ENCODE measurements around the gene KSR1. TPM values are rescaled to one million over a fixed set of nuclear protein-coding genes. Genes with fewer than 3 reads are reported as not detected.

The KSR1 gene
- total and polyA plus RNA-seq, 10 of the 15 experiments (the other 5 are each of a cell fraction or from before 2014, with no cell fraction given) = 0.97 to 66.6 (median 22.9) TPM

DNA sequence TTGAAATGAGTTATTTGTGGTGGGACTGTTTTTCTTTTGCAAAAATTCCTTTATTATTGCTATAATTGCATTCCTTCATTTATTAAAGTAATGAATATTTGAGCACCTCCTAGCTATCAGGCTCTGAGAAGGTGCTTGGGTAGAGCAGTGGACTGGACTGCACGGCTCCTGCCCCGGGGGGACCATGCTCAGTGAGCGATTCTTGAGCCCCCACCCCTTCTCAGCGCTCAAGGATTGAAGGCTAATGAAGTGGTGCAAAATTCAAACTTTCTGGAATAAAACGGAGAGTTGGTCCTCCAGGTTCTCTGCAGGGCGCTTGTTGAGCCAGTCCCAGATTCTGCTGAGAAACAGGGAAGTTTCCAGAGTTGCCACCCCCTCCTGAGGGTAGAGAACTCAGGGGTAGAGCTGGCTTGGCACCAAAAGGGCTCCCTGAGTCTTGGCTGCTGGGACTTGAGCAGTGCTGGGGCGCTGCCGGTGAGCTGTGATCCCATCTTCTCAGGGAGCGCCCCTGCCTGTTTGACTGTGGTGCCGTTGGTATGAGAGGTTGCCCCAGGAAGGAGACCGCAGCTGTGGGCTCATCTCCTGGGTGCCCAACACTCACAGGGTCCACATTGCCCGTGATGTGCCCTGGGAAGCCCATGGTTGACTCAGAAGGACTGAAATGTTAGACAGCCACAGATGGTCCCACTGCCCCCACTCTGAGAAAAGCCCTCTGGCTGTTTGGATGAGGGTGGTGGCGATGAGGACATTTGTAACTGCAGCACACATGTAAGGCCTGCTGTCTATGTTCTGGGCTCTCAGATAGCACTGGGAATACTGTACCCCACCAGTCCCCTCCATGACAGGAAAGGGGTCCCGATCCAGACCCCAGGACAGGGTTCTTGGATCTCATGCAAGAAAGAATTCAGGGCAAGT is 20.0 kb downstream of the KSR1 start (continued):
- TF ChIP-seq HDAC6 (IDR thresholded peaks at IDR 0.05; ENCODE audit: unreplicated experiment) = no peak

DNA sequence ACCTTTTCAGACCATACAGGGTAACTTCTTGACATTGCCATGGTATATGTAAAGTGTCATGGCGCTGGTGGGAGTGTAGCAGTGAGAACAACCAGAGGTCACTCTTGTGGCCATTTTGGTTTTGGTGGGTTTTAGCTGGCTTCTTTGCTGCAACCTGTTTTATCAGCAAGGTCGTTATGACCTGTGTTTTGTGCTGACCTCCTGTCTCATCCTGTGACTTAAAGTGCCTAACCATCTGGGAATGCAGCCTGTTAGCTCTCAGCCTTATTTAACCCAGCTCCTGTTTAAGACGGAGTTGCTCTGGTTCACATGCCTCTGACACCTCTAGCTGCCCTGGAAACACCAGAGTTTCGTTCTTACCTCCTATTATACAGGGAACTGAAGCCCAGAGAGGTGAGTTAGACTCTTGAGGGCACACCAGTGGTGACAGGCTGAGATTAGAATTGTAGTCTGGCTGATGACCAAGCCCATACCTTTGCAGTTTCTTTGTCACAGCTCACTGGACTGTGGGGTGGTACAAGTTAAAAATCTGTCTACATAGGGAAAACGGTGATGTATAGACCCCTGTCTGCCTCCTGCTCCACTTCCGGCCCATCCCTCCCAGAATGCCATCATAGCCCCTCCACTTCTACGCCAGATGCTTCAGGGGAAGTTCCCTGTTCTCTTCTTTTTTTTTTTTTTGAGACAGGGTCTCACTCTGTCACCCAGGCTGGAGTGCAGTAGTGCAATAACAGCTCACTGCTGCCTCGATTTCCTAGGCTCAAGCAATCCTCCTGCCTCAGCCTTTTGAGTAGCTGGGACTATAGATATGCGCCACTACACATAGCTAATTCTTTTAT is 21.0 kb downstream of the KSR1 start:
- no TSS peak for BruUV-seq (replicated peaks)
- Histone ChIP-seq H3K79me2 (ENCODE audit: control insufficient read depth, insufficient read depth, low read length) (peaks cover 88% of the 10 kb centered on the region), H3K4me2 (ENCODE audit: control insufficient read depth, insufficient read depth) (peak overlapping the region; percentile 67), H3K4me1 (ENCODE audit: control insufficient read depth, insufficient read depth, low read length) (peaks cover 78% of the 10 kb centered on the region), H3K9ac (ENCODE audit: control insufficient read depth, insufficient read depth, low read length) (no peak overlapping the region; the same call in 1 of the 2 replicates), H2AFZ (ENCODE audit: control insufficient read depth, low read depth, low read length) (no peak overlapping the region; the same call in 1 of the 2 replicates), H3K9me3 (replicated peaks; ENCODE audit: control insufficient read depth, insufficient read depth, low read length) (no peaks in the 10 kb centered on the region), H4K20me1 (ENCODE audit: control insufficient read depth, insufficient read depth) (no peaks in the 10 kb centered on the region), H3K4me3 (peak overlapping the region; percentile 0; the same call in 1 of the 2 replicates), H3K27me3 (replicated peaks in 1 of 2; ENCODE audit: control insufficient read depth in 2 of 2, insufficient read depth in 2 of 2, low read length in 1 of 2) (no peaks in the 10 kb centered on the region), H3K36me3 (ENCODE audit: control insufficient read depth in 2 of 2, insufficient read depth in 2 of 2, low read length in 1 of 2) (peaks cover 0 to 9% of the 10 kb centered on the region in 2 experiments; a peak in 1 of 4 replicates), H3K27ac (ENCODE audit: control insufficient read depth, insufficient read depth) (peak overlapping the region; percentile 29)
- ChIA-PET CTCF (interaction anchor here (1.0 to 7.3 kb wide), 13 partner anchors 10 to 239 kb away, joined by 3 to 69 read pairs (median 4); no protein-coding TSS in a partner anchor), SMC1A (ENCODE audit: uncharacterized antibody, unreplicated experiment) (interaction anchor here (0.6 to 13.2 kb wide), 11 partner anchors 9 to 95 kb away, joined by 3 to 228 read pairs (median 4); partner anchors contain the start of gene KSR1), POLR2A (interaction anchor here (0.7 to 2.6 kb wide), 9 partner anchors 11 to 182 kb away, joined by 3 to 7 read pairs (median 3); no protein-coding TSS in a partner anchor), RAD21 (ENCODE audit: unreplicated experiment) (interaction anchor here (0.9 to 12.5 kb wide), 9 partner anchors 9 to 67 kb away, joined by 4 to 229 read pairs (median 10); partner anchors contain the start of gene KSR1)
- DNase-seq (ENCODE audit: low read depth, low spot score) (peak; percentile 82), FAIRE-seq (no peak), ATAC-seq (peak; percentile 69)
- intact Hi-C loops (cut with micrococcal nuclease; ENCODE audit: unreplicated experiment) (loop anchor here (1.0 kb wide), 2 partner anchors 9 to 67 kb away; no protein-coding TSS in a partner anchor), in situ Hi-C loops (cut with MboI) (loop anchor here (25.0 kb wide), 2 partner anchors 1085 to 1410 kb away; partner anchors contain the start of genes FLOT2, PIGS and UNC119)
- WGBS (ENCODE audit: insufficient coverage, insufficient replicate concordance, low lambda C conversion rate, missing lambda C conversion rate) = 12% methylated on average over 9 of the region's 9 CpGs
- no peak for TF ChIP-seq RAD21 (IDR thresholded peaks at IDR 0.05; ENCODE audit: insufficient read depth, low read depth, low read length)
- no peak for TF ChIP-seq BCL11A (IDR thresholded peaks at IDR 0.05; ENCODE audit: low read depth, low read length)
- TF ChIP-seq MTA2 (IDR thresholded peaks at IDR 0.05; ENCODE audit: low read depth) = no peak
- no peak for TF ChIP-seq SMAD1 (IDR thresholded peaks at IDR 0.05; ENCODE audit: low read depth, partially characterized antibody)
- TF ChIP-seq WRNIP1 (IDR thresholded peaks at IDR 0.05; ENCODE audit: borderline replicate concordance, low read depth, low read length) = 0 out of 2 replicates have a peak, but pooled peaks have one; percentile 77
- TF ChIP-seq BMI1 (IDR thresholded peaks at IDR 0.05; ENCODE audit: borderline replicate concordance) = no peak
- TF ChIP-seq YY1 (IDR thresholded peaks at IDR 0.05; ENCODE audit: low read depth, low read length) = peak; percentile 61
- TF ChIP-seq, protein P1, sequence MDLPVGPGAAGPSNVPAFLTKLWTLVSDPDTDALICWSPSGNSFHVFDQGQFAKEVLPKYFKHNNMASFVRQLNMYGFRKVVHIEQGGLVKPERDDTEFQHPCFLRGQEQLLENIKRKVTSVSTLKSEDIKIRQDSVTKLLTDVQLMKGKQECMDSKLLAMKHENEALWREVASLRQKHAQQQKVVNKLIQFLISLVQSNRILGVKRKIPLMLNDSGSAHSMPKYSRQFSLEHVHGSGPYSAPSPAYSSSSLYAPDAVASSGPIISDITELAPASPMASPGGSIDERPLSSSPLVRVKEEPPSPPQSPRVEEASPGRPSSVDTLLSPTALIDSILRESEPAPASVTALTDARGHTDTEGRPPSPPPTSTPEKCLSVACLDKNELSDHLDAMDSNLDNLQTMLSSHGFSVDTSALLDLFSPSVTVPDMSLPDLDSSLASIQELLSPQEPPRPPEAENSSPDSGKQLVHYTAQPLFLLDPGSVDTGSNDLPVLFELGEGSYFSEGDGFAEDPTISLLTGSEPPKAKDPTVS (IDR thresholded peaks at IDR 0.05; ENCODE audit: low read depth, low read length) = no peak
- TF ChIP-seq CHD2 (IDR thresholded peaks at IDR 0.05; ENCODE audit: borderline replicate concordance, low read depth, low read length) = no peak
- TF ChIP-seq ZNF687 (IDR thresholded peaks at IDR 0.05) = 0 out of 2 replicates have a peak, but pooled peaks have one; percentile 53
- peak; percentile 65; the same call in 1 of the 2 replicates for TF ChIP-seq NBN (IDR thresholded peaks at IDR 0.05)
- TF ChIP-seq CREM (IDR thresholded peaks at IDR 0.05; ENCODE audit: low read depth) = peak; percentile 46; the same call in 1 of the 2 replicates

Measured in GM12878 (cell line).